NCI-H2227 treated with DMSO at 0.1 percent for 48 hours (cell line): ENCODE measurements around the gene P2RX7.
"Not testable (repeated sequence)": the region's sequence is repeated elsewhere in the genome, so short reads cannot be mapped to it uniquely, and the experiment has no call there.

Experiments used
- DNase-seq: peaks from one replicate; lab custom pipeline; 2025; lab: John Stamatoyannopoulos, UW

P2RX7 gene

GRCh38 chr12:121229826-121230537 lies 97.3 kb downstream of the P2RX7 start:
- DNase-seq = not testable (repeated sequence)

GRCh38 chr12:121230538-121230907 lies 97.8 kb downstream of the P2RX7 start:
- no peak for DNase-seq

- DNase-seq = no peak
Measured at GRCh38 chr12:121232163-121232562, 99.5 kb downstream of the P2RX7 start.

- DNase-seq = no peak
Measured at GRCh38 chr12:121232977-121233627, 100.4 kb downstream of the P2RX7 start.

- DNase-seq = no peak
Measured at GRCh38 chr12:121233628-121234020, 100.9 kb downstream of the P2RX7 start.

GRCh38 chr12:121236776-121237175 lies 104.1 kb downstream of the P2RX7 start:
- no peak for DNase-seq

- DNase-seq = no peak
Measured at GRCh38 chr12:121237415-121237814, 104.7 kb downstream of the P2RX7 start.
